CD14-positive monocyte (primary cell): ENCODE results near the gene SLK. TPM values are rescaled to one million over a fixed set of nuclear protein-coding genes. Genes with fewer than 3 reads are reported as not detected.

Source experiments
- DNase-seq, 3 donors: peaks; one replicate each; pipeline ENCODE4 v3.0.0-alpha.2; 2011 to 2022
- H2AFZ ChIP-seq: 2 replicates; pipeline ENCODE4 v1.6.0; 2012; ENCODE audit warnings: mild to moderate bottlenecking, low read depth, low read length, inconsistent platforms; ENCODE audit not compliant: insufficient read depth, poor library complexity, severe bottlenecking
- H3K27ac ChIP-seq, 2 donors: 1 replicate in 1 of 2; 2 replicates in 1 of 2; pipeline ENCODE4 v1.5.1; 2012 to 2013; ENCODE audit warnings: low read length in 2 of 2, control low read depth in 1 of 2, inconsistent platforms in 1 of 2, low read depth in 1 of 2, mild to moderate bottlenecking in 1 of 2
- H3K27me3 ChIP-seq, 2 donors: one replicate each; pipeline versions ENCODE4 v1.6.0 to v1.6.1; 2011 to 2013; ENCODE audit warnings: low read length in 2 of 2; ENCODE audit not compliant: control insufficient read depth in 2 of 2, insufficient read depth in 2 of 2
- H3K36me3 ChIP-seq, 2 donors: replicated peaks in 1 of 2; 1 replicate in 1 of 2; 2 replicates in 1 of 2; pipeline versions ENCODE4 v1.5.1 to v1.6.1; 2012 to 2013; ENCODE audit warnings: low read length in 2 of 2, control low read depth in 1 of 2, inconsistent platforms in 1 of 2, mild to moderate bottlenecking in 1 of 2; ENCODE audit not compliant: insufficient read depth in 2 of 2, control insufficient read depth in 1 of 2
- H3K4me1 ChIP-seq, 2 donors: 1 replicate in 1 of 2; 2 replicates in 1 of 2; pipeline versions ENCODE4 v1.5.1 to v1.6.1; 2012 to 2013; ENCODE audit warnings: low read length in 2 of 2, control low read depth in 1 of 2, inconsistent platforms in 1 of 2, mild to moderate bottlenecking in 1 of 2, moderate library complexity in 1 of 2; ENCODE audit not compliant: insufficient read depth in 2 of 2, control insufficient read depth in 1 of 2
- H3K4me2 ChIP-seq: replicated peaks from 2 replicates; pipeline ENCODE3; 2012; ENCODE audit warnings: low read length, moderate library complexity, mild to moderate bottlenecking; ENCODE audit not compliant: poor library complexity, severe bottlenecking; ENCODE audit errors: extremely low read depth
- H3K4me3 ChIP-seq, 3 experiments: fragments of 200-600 bp in 1 of 3; sonication (generic) in 1 of 3; replicated peaks in 1 of 3; 1 replicate in 2 of 3; 2 replicates in 1 of 3; pipeline ENCODE4 v1.5.1; 2011 to 2013; ENCODE audit warnings: low read length in 3 of 3, mild to moderate bottlenecking in 3 of 3, control low read depth in 2 of 3, low read depth in 2 of 3, inconsistent platforms in 1 of 3, moderate library complexity in 1 of 3
- H3K79me2 ChIP-seq: 2 replicates; pipeline ENCODE4 v1.6.0; 2012; ENCODE audit warnings: mild to moderate bottlenecking, control low read depth, inconsistent platforms, low read length, moderate library complexity; ENCODE audit not compliant: insufficient read depth
- H3K9ac ChIP-seq: 2 replicates; pipeline ENCODE4 v1.6.0; 2017; ENCODE audit warnings: low read length, mild to moderate bottlenecking; ENCODE audit not compliant: insufficient read depth, poor library complexity, severe bottlenecking
- H3K9me3 ChIP-seq, 2 donors: replicated peaks in 1 of 2; 1 replicate in 1 of 2; 2 replicates in 1 of 2; pipeline versions ENCODE4 v1.5.1 to v1.6.1; 2012 to 2013; ENCODE audit warnings: low read length in 2 of 2, control low read depth in 1 of 2; ENCODE audit not compliant: control insufficient read depth in 1 of 2, insufficient read depth in 1 of 2
- H4K20me1 ChIP-seq: 2 replicates; pipeline ENCODE4 v1.6.0; 2012; ENCODE audit warnings: mild to moderate bottlenecking, low read length, control low read depth, moderate library complexity; ENCODE audit not compliant: insufficient read depth
- H3K27ac Mint-ChIP-seq, 7 donors: one replicate each; pipeline ENCODE4 v1.8.0; 2020; ENCODE audit warnings: mild to moderate bottlenecking in 7 of 7, mixed read lengths in 7 of 7, moderate library complexity in 6 of 7, inconsistent platforms in 2 of 7
- H3K27me3 Mint-ChIP-seq, 3 donors: one replicate each; pipeline ENCODE4 v1.8.0; 2021 to 2022; ENCODE audit warnings: low read depth in 3 of 3, mild to moderate bottlenecking in 3 of 3, mixed read lengths in 3 of 3, moderate library complexity in 3 of 3, inconsistent platforms in 1 of 3
- H3K36me3 Mint-ChIP-seq, 2 donors: one replicate each; pipeline ENCODE4 v1.8.0; 2020; ENCODE audit warnings: mixed read lengths in 2 of 2, inconsistent platforms in 1 of 2, mild to moderate bottlenecking in 1 of 2
- H3K4me1 Mint-ChIP-seq: one replicate; pipeline ENCODE4 v1.8.0; 2020; ENCODE audit warnings: mild to moderate bottlenecking, mixed read lengths
- H3K4me3 Mint-ChIP-seq, 2 donors: one replicate each; pipeline ENCODE4 v1.8.0; 2020; ENCODE audit warnings: mild to moderate bottlenecking in 2 of 2, mixed read lengths in 2 of 2, moderate library complexity in 1 of 2
- H3K9me3 Mint-ChIP-seq, 7 donors: one replicate each; pipeline ENCODE4 v1.8.0; 2020 to 2022; ENCODE audit warnings: mixed read lengths in 7 of 7, mild to moderate bottlenecking in 6 of 7, moderate library complexity in 6 of 7, inconsistent platforms in 2 of 7
- CTCF ChIP-seq: fragments of 200-600 bp; IDR thresholded peaks from one replicate; pipeline ENCODE4 v1.8.0; 2022; ENCODE audit warnings: antibody characterized with exemption, mild to moderate bottlenecking
- WGBS: methylation state at CpG from one replicate; pipeline ENCODE4 v1.1.5; 2013; ENCODE audit warnings: missing lambda C conversion rate; ENCODE audit not compliant: insufficient coverage; 5-methylcytosine and 5-hydroxymethylcytosine counted together
- intact Hi-C, 2 donors: fragments of 100-400 bp; cut with micrococcal nuclease; formaldehyde crosslinking; loops; one replicate each; pipeline versions ENCODE4 v1.15.0 to v1.15.1; 2023
- polyA plus RNA-seq, 3 donors: library from polyadenylated mRNA; depleted of rRNA in 1 of 3; unstranded in 2 of 3; stranded (reverse) in 1 of 3; fragments of 300-500 nt in 2 of 3; fragments of >200 nt in 1 of 3; fragmentation: Illumina TruSeq in 2 of 3; gene quantifications; 1 replicate in 2 of 3; 2 replicates in 1 of 3; pipeline ENCODE4 v1.2.3, GENCODE V29; 2012 to 2021

The SLK gene
- polyA plus RNA-seq, 3 donors: 2.9 to 6.5 (median 4.4) TPM

- no CpG with 5 or more reads among the region's 2 CpGs for WGBS
- intact Hi-C loops: no loop called here
- peaks cover 0 to 3% (median 0%) of the 10 kb centered on the region in 7 donors for H3K9me3 Mint-ChIP-seq
- H3K4me1 Mint-ChIP-seq: peaks cover 6% of the 10 kb centered on the region
- Histone ChIP-seq H3K9me3 (no peaks in the 10 kb centered on the region), H4K20me1 (peaks cover 7% of the 10 kb centered on the region), H3K27me3 (no peaks in the 10 kb centered on the region), H3K9ac (no peak overlapping the region), H3K4me2 (no peak overlapping the region), H3K4me1 (no peaks in the 10 kb centered on the region), H3K79me2 (peaks cover 4% of the 10 kb centered on the region), H3K27ac (no peak overlapping the region), H3K4me3 (no peak overlapping the region), H3K36me3 (peaks cover 66 to 93% of the 10 kb centered on the region in 2 donors), H2AFZ (no peak overlapping the region)
- no peaks in the 10 kb centered on the region for H3K27me3 Mint-ChIP-seq
- no peak for TF ChIP-seq CTCF
- DNase-seq: no peak
- no peak overlapping the region for H3K27ac Mint-ChIP-seq
- peaks cover 63 to 83% of the 10 kb centered on the region in 2 donors for H3K36me3 Mint-ChIP-seq
- no peak overlapping the region for H3K4me3 Mint-ChIP-seq
Observed at GRCh38 chr10:103998805-103999204, 31.9 kb downstream of the SLK start.

GRCh38 chr10:104002911-104003310 lies 36.0 kb downstream of the SLK start:
- no peak overlapping the region for H3K4me3 ChIP-seq
- H3K27me3 Mint-ChIP-seq: no peaks in the 10 kb centered on the region
- 93% methylated on average over 1 of the region's 1 CpG for WGBS

More at GRCh38 chr10:104002911-104003310, 36.0 kb downstream of the SLK start:
- Histone ChIP-seq H2AFZ (no peak overlapping the region), H3K9me3 (no peaks in the 10 kb centered on the region), H3K79me2 (no peaks in the 10 kb centered on the region), H3K4me2 (no peak overlapping the region), H3K27me3 (no peaks in the 10 kb centered on the region), H3K27ac (peak overlapping the region in 1 of 2 donors; percentile 41), H3K4me1 (no peaks in the 10 kb centered on the region), H4K20me1 (no peaks in the 10 kb centered on the region), H3K36me3 (peaks cover 64 to 88% of the 10 kb centered on the region in 2 donors), H3K9ac (no peak overlapping the region)
- Mint-ChIP-seq H3K36me3 (peaks cover 63 to 77% of the 10 kb centered on the region in 2 donors), H3K4me1 (peaks cover 6% of the 10 kb centered on the region), H3K9me3 (peaks cover 0 to 3% (median 0%) of the 10 kb centered on the region in 7 donors), H3K4me3 (no peak overlapping the region), H3K27ac (peak overlapping the region in 5 of 7 donors; percentile 13 to 67 (median 56))
- no peak for TF ChIP-seq CTCF
- intact Hi-C loops: no loop called here
- peak; percentile 21 to 52 (median 50) for DNase-seq
